Head of caudate nucleus (tissue), 42 donors: Measurements from ENCODE around the gene CARS2.
"Not testable (repeated sequence)": the region's sequence is repeated elsewhere in the genome, so short reads cannot be mapped to it uniquely, and the experiment has no call there.

Source experiments
- DNase-seq, 42 donors: peaks; one replicate each; pipeline versions ENCODE4 v3.0.0 to v3.0.0-alpha.2; 2020 to 2021; ENCODE audit warnings: mixed read lengths in 7 of 42
- intact Hi-C: fragments of 100-400 bp; cut with DNase I; formaldehyde crosslinking; loops from one replicate; pipeline ENCODE4 v1.15.0; 2022

CARS2 gene, protein sequence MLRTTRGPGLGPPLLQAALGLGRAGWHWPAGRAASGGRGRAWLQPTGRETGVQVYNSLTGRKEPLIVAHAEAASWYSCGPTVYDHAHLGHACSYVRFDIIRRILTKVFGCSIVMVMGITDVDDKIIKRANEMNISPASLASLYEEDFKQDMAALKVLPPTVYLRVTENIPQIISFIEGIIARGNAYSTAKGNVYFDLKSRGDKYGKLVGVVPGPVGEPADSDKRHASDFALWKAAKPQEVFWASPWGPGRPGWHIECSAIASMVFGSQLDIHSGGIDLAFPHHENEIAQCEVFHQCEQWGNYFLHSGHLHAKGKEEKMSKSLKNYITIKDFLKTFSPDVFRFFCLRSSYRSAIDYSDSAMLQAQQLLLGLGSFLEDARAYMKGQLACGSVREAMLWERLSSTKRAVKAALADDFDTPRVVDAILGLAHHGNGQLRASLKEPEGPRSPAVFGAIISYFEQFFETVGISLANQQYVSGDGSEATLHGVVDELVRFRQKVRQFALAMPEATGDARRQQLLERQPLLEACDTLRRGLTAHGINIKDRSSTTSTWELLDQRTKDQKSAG

DNA sequence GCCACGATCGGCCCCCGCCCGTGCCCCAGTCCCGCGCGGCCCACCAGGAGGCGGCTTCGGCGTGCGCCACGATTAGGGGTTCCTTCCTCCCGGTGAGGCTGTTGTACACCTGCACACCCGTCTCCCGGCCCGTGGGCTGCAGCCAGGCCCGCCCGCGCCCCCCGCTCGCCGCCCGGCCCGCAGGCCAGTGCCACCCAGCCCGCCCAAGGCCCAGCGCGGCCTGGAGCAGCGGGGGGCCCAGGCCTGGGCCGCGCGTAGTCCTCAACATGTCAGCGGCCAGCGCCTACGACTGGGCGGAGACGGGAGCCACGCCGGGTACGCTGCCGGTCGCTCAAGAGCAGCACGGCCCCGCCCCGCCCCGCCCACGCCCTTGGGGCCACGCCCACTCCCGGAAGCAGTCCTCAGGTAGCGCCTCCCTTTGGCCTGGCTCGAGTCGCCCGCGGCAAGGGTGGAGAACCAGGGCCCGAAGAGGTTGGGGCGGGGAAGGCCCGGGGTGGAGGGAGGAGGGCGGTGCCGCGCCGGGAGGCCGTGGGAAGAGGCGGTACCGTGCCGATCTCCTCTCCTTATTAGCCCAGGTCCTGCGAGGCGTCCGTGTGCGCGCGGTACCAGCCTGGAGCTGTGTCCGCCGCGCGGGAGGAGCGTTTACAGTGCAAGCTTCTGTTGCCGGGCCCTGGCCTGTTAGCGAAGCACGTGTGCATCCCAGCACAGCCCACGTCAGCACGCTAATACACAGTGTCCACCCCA is at the start of gene CARS2:
Gene CARS2 (minus strand): TSS at position 291 of the 744 bp plus-strand sequence. CDS start 23 bp downstream, at position 268.
- intact Hi-C loops: no loop called here
- peak; percentile 78 to 96 (median 92) for DNase-seq

DNA sequence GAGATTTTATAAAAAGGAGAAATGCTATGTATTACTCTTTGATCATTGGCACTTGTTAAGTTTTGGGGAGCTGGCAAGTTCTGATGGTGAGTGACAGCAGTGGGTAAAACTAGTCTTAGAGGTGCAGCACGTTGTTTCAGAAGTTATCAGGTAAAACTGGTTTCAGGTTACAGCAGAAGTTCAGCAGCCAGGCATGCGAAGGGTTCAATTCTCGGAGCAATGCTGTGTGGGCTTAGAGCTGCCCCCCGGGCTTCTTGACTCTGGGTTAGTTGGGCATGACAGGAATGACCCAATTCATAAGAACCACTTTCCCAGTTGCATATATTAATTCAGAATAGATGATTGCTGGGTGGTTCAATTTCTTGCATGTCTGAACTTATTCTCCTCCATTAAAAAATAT is 42.4 kb upstream of the CARS2 start:
- intact Hi-C loops: no loop called here
- no peak for DNase-seq

- intact Hi-C loops: no loop called here
- no peak for DNase-seq
These were observed 40.5 kb upstream of the CARS2 start for GRCh38 chr13:110746438-110746837.

DNA sequence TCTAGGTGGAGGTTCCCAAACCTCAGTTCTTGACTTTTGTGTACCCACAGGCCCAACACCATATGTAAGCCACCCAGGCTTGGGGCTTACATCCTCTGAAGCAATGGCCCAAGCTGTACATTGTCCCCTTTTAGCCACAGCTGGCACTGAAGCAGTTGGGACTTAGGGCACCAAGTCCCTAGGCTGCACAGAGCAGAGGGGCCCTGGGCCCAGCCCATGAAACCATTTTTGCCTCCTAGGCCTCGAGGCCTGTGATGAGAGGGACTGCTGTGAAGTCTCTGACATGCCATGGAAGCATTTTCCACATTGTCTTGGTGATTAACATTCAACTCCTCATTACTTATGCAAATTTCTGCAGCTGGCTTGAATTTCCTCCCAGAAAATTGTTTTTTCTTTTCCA is 37.8 kb upstream of the CARS2 start:
- intact Hi-C loops: no loop called here
- DNase-seq: no peak

DNA sequence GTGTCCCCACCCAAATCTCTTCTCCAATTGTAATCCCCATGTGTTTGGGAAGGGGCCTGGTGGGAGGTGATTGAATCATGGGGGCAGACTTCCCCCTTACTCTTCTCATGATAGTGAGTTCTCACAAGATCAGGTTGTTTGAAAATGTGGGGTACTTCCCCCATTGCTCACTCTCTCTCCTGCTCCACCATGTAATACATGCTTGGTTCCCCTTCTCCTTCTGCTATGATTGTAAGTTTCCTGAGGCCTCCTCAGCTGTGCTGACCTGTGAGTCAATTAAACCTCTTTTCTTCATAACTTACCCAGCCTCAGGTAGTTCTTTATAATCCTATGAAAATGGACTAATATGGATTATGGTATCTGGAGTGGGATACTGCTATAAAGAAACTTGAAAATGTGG is 31.6 kb upstream of the CARS2 start:
- no peak for DNase-seq
- intact Hi-C loops: no loop called here

DNA sequence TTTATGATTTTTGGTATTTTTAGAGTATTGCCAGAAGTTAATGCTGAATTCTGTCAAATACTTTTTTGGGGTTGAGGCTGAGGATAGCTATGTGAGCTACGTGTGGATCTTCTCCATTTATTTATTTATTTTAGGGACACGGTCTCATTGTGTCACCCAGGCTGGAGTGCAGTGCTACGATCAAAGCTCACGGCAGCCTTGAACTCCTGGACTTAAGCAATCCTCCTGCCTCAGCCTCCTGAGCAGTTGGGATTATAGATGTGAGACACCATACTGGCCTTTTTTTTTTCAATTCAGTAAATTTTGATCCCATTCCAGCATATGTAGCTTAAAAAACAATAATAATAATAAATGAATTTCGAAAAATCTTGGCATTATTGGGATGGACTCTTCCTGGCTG is 28.6 kb upstream of the CARS2 start:
- intact Hi-C loops: no loop called here
- DNase-seq: no peak

DNA sequence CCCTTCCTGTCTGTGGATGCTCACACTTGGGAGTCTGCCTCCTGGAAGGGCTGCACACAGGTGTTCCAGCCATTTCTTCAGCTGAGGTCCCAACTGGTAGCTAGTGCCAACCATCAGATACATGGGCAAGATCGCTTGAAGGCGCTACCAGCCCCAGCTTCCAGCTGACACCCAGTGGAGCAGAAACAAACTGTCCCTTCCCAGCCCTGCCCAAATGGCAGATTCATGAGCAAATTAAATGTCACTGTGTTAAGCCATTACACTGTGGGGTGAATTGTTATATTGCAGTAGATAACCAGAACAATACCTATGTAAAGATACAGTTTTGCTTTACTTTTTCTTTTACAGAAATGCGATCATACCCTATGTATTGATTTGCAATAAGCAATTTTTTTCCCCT is 25.2 kb upstream of the CARS2 start:
- intact Hi-C loops: no loop called here
- no peak for DNase-seq

DNA sequence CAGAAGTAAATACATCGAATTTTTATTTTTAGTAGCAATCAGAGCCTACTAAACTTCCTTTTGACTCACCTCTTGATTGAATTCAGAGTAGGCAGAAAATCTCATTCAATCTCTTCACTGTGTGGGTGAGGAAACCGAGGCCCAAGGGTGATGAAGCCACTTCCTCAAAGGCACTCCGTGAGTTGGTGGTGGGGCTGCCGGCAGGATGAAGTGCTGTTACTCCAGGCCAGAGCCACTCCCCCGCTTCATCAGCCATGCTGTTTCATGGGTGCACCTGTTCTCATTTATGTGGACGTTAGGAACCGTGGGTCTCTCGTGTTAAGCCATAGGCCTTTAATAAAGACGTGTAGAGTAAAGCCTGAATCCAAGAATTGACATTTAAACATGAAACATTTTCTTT is 20.8 kb upstream of the CARS2 start:
- intact Hi-C loops: no loop called here
- no peak for DNase-seq

- intact Hi-C loops, DNase-seq: not testable (repeated sequence)
These were observed 20.2 kb upstream of the CARS2 start for GRCh38 chr13:110726153-110726552.

GRCh38 chr13:110723598-110723997 is 17.7 kb upstream of the CARS2 start:
- intact Hi-C loops: no loop called here
- no peak for DNase-seq

- intact Hi-C loops: no loop called here
- no peak for DNase-seq
These were observed 17.1 kb upstream of the CARS2 start for GRCh38 chr13:110722971-110723370.

- intact Hi-C loops: loop anchor here (10.0 kb wide), 1 partner anchor 96 kb away; no protein-coding TSS in a partner anchor
These were observed 13.3 kb upstream of the CARS2 start for GRCh38 chr13:110719036-110719710.

DNA sequence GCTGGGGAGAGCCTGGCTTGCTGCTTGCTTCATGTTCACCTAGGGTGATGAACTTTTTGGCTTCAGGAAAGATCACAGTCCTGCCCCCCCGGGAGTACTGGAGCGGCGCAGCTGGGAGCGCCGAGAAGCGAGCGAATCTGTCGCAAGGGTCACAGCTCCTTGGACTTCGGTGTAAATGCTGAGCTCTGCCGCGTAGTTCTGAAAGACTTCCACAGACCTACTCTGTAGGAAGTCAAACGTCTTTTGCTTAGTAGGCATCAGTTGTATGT is 10.3 kb upstream of the CARS2 start:
- DNase-seq: peak in 21 of 42 donors; percentile 13 to 66 (median 27)
- intact Hi-C loops: loop anchor here (10.0 kb wide), 1 partner anchor 99 kb away; no protein-coding TSS in a partner anchor

More at GRCh38 chr13:110719036-110719710, 13.3 kb upstream of the CARS2 start:
- DNase-seq: no peak

DNA sequence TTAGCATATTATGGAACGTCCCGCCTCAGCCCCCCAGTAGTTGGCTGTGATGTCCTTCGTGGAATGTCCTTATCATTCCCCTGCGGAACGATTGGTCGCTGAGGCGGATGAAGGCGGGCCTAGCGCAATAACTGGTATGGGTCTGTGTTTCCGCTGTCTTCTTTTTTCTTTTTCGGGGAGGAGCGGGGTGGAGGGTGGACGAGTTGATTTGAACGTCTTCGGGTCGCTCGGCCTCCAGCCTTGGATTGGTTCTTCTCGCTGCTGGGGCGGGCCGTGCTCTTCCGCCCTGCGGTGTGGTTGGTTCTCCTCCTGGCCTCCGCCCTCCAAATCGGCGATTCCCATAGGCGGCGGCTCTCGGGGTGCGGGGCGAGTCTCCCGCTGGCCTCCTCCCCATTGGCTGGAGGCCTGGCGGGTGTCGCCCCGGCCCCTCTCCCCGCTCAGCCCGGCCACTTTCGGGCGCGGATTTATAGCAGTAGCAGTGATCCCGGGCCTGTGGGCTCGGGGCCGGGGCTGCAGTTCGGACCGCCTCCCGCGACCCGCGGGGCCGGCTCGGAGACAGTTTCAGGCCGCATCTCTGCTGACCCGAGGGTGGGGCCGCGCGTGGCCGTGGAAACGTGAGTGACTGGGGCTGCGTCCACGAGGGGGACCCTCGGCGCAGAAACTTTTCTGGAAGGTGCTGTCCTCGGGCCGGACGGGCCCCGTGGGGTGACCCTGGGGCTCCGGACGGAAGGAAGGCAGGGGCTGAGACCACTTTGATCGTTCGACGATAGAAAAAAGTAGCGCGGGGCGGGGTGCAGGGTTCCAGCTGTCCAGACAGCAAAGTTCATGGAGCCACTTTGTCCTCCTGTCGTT is 9.7 kb upstream of the CARS2 start:
- intact Hi-C loops: loop anchor here (10.0 kb wide), 1 partner anchor 99 kb away; no protein-coding TSS in a partner anchor
- DNase-seq: peak; percentile 91 to 100 (median 99)

DNA sequence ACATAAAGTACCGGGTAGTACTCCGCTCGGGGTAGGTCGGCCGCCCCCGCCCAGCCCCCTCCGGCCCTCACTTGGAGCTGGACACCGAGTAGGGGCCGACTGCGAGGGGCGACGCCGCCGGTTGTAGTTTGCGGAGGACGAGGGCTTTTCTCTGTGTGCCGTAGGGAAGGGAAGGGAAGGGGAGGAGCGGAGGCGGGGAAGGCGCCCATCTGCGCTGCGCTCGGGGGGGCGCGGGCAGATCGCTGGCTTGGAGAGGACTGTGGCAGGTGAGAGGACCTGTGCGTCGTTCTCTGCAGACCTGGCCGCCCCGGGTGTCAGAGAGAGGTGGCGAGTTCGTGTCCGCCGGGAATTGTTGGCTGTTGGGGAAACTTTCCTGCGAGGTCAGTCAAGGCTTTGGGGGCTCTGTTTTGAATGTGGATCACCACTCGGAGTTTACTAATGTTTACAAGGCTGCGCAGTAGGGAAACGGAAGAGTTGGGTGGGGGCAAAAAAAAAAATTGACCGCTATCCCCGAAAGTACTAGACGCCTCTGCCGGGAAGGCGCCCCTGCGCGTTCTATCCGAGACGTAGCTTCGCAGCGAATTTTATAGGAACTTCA is 9.0 kb upstream of the CARS2 start:
- DNase-seq: peak in 41 of 42 donors; percentile 12 to 83 (median 64)
- intact Hi-C loops: loop anchor here (5.0 to 10.0 kb wide), 3 partner anchors 98 to 202 kb away; partner anchors contain the start of genes ANKRD10 and NAXD

GRCh38 chr13:110713981-110714796 is 8.3 kb upstream of the CARS2 start:
- peak; percentile 33 to 80 (median 66) for DNase-seq
- intact Hi-C loops: loop anchor here (5.0 to 10.0 kb wide), 3 partner anchors 97 to 203 kb away; partner anchors contain the start of genes ANKRD10 and NAXD

GRCh38 chr13:110713642-110713952 is 7.7 kb upstream of the CARS2 start, which contains the start of gene ING1:
Gene ING1 (plus strand): TSS chr13:110713700. CDS start chr13:110714150, 450 bp downstream.
- intact Hi-C loops: loop anchor here (5.0 to 10.0 kb wide), 3 partner anchors 96 to 204 kb away; partner anchors contain the start of genes ANKRD10 and NAXD
- DNase-seq: no peak
